Measurements from ENCODE around the gene CNIH1. TPM values are rescaled to one million over a fixed set of nuclear protein-coding genes. Genes with fewer than 3 reads are reported as not detected.
"Not testable (repeated sequence)": the region's sequence is repeated elsewhere in the genome, so short reads cannot be mapped to it uniquely, and the experiment has no call there.

CNIH1 gene
- total and polyA plus RNA-seq, 7 donors, result 97.6 to 261 (median 147) TPM

DNA sequence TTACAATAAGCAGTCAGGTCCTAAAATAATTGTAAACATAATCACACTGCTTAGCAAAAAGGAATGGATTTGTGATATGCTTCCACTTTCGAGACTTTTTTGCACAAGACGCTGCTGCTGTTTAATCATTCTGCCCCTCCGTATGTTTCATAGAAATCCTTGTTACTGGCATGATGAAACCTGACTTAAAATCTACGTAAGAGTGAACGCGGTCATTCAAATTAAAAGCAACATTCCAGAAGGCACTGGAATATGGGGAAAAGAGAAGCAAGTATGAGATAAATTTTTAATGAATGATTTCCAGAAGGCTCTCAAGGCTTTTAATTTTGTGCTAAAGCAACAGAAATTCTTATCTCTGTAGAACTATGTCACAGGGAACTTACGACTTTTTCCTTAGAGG is 1.1 kb downstream of the CNIH1 start:
- Histone ChIP-seq H3K27me3 (no peaks in the 10 kb centered on the region), H3K4me3 (peak overlapping the region; percentile 49 to 84 (median 62)), H3K27ac (peak overlapping the region; percentile 79 to 98 (median 94)), H3K36me3 (no peaks in the 10 kb centered on the region), H3K9me3 (no peaks in the 10 kb centered on the region), H3K4me1 (peaks cover 0 to 60% (median 25%) of the 10 kb centered on the region in 4 donors)
- DNase-seq, result no peak
- intact Hi-C loops (cut with DNase I), result loop anchor here (5.0 kb wide), 1 partner anchor 43 kb away; the partner anchor contains the start of gene CDKN3
- TF ChIP-seq CTCF (IDR thresholded peaks at IDR 0.05) (no peak), POLR2AphosphoS5 (IDR thresholded peaks at IDR 0.05) (no peak), EP300 (IDR thresholded peaks at IDR 0.05) (no peak), POLR2A (IDR thresholded peaks at IDR 0.05) (no peak)
- WGBS, 2 donors, result 39 to 68% methylated on average over 7 of the region's 7 CpGs

GRCh38 chr14:54438703-54439102 is 2.5 kb downstream of the CNIH1 start:
- no peaks in the 10 kb centered on the region for H3K27me3 ChIP-seq
- peaks cover 0 to 65% (median 28%) of the 10 kb centered on the region in 4 donors for H3K4me1 ChIP-seq
- no peak overlapping the region for H3K4me3 ChIP-seq
- 90% methylated on average over 4 of the region's 4 CpGs for WGBS, 2 donors
- no peaks in the 10 kb centered on the region for H3K9me3 ChIP-seq
- no peak for DNase-seq
- H3K27ac ChIP-seq, result no peak overlapping the region
- TF ChIP-seq POLR2AphosphoS5 (IDR thresholded peaks at IDR 0.05), result no peak
- no peak for TF ChIP-seq CTCF (IDR thresholded peaks at IDR 0.05)
- no peak for TF ChIP-seq EP300 (IDR thresholded peaks at IDR 0.05)
- TF ChIP-seq POLR2A (IDR thresholded peaks at IDR 0.05), result no peak
- no peaks in the 10 kb centered on the region for H3K36me3 ChIP-seq
- intact Hi-C loops (cut with DNase I), result no loop called here

GRCh38 chr14:54437954-54438353 is 3.2 kb downstream of the CNIH1 start:
- intact Hi-C loops (cut with DNase I); H3K4me3 ChIP-seq; H3K27ac ChIP-seq; H3K27me3 ChIP-seq; H3K9me3 ChIP-seq; DNase-seq; H3K36me3 ChIP-seq: not testable (repeated sequence)
- 92 to 94% methylated on average over 4 of the region's 4 CpGs for WGBS, 2 donors
- peaks cover 0 to 69% (median 31%) of the 10 kb centered on the region in 4 donors for H3K4me1 ChIP-seq

DNA sequence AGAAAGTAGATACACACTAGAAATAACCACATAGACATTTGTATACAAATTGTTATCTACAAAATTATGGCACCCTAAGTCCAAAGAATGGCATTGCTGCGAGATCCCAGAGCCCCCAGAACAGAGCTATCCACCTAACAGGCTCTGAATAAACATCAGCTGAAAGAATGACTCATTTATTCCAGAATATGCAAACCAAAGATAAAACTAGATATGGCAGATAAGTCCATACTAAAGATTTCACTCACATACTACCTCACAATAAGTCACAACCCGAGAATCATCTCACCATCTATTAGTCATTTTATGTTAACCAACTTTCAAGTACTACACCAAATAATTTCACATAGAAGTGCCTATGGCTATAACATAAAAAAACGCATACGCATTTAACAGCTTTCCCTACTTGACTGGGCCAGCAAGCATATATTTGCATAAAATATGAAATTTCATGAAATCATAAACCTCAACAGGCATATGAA is 5.6 kb downstream of the CNIH1 start:
- Histone ChIP-seq H3K4me3 (no peak overlapping the region), H3K27ac (peak overlapping the region in 1 of 4 donors; percentile 46), H3K4me1 (peaks cover 0 to 61% (median 28%) of the 10 kb centered on the region in 4 donors), H3K9me3 (no peaks in the 10 kb centered on the region), H3K36me3 (peaks cover 0 to 8% (median 2%) of the 10 kb centered on the region in 4 donors), H3K27me3 (no peaks in the 10 kb centered on the region)
- intact Hi-C loops (cut with DNase I), result no loop called here
- DNase-seq, result no peak
- TF ChIP-seq EP300 (IDR thresholded peaks at IDR 0.05) (no peak), CTCF (IDR thresholded peaks at IDR 0.05) (no peak)
- WGBS, 2 donors, result 64 to 76% methylated on average over 4 of the region's 4 CpGs

- H3K27ac ChIP-seq, result no peak overlapping the region
- 90 to 93% methylated on average over 2 of the region's 2 CpGs for WGBS, 2 donors
- no peaks in the 10 kb centered on the region for H3K9me3 ChIP-seq
- TF ChIP-seq POLR2A (IDR thresholded peaks at IDR 0.05), result no peak
- TF ChIP-seq CTCF (IDR thresholded peaks at IDR 0.05), result no peak
- no peak for TF ChIP-seq POLR2AphosphoS5 (IDR thresholded peaks at IDR 0.05)
- TF ChIP-seq EP300 (IDR thresholded peaks at IDR 0.05), result no peak
- peaks cover 5 to 68% (median 23%) of the 10 kb centered on the region in 4 donors for H3K36me3 ChIP-seq
- intact Hi-C loops (cut with DNase I), result no loop called here
- H3K4me3 ChIP-seq, result no peak overlapping the region
- no peak for DNase-seq
- H3K27me3 ChIP-seq, result no peaks in the 10 kb centered on the region
- H3K4me1 ChIP-seq, result peaks cover 0 to 5% (median 1%) of the 10 kb centered on the region in 4 donors
These were observed 12.6 kb downstream of the CNIH1 start for GRCh38 chr14:54428527-54428926.

All from sigmoid colon (tissue), 7 donors.